ENCODE results near the gene TXNL4B.

The TXNL4B gene

GRCh38 chr16:72049110-72049509, 44.3 kb downstream of the TXNL4B start:
- H3K4me1 Mint-ChIP-seq (ENCODE audit: low read depth) = no peaks in the 10 kb centered on the region
- peaks cover 3% of the 10 kb centered on the region for H3K27me3 Mint-ChIP-seq (ENCODE audit: low read depth)
- H3K27ac Mint-ChIP-seq = no peak overlapping the region
- H3K36me3 Mint-ChIP-seq (ENCODE audit: low read depth) = no peaks in the 10 kb centered on the region
- H3K9me3 Mint-ChIP-seq = peaks cover 12% of the 10 kb centered on the region
- no peak overlapping the region for H3K4me3 Mint-ChIP-seq
- no peak for DNase-seq (ENCODE audit: low spot score)

GRCh38 chr16:72044825-72045359, 48.5 kb downstream of the TXNL4B start:
- Mint-ChIP-seq H3K36me3 (ENCODE audit: low read depth) (peaks cover 4% of the 10 kb centered on the region), H3K9me3 (peaks cover 9% of the 10 kb centered on the region), H3K27ac (no peak overlapping the region), H3K4me3 (no peak overlapping the region), H3K27me3 (ENCODE audit: low read depth) (peaks cover 3% of the 10 kb centered on the region), H3K4me1 (ENCODE audit: low read depth) (no peaks in the 10 kb centered on the region)
- DNase-seq (ENCODE audit: low spot score) = no peak

- Mint-ChIP-seq H3K36me3 (ENCODE audit: low read depth) (peaks cover 4% of the 10 kb centered on the region), H3K4me1 (ENCODE audit: low read depth) (no peaks in the 10 kb centered on the region), H3K27me3 (ENCODE audit: low read depth) (peaks cover 3% of the 10 kb centered on the region), H3K9me3 (peaks cover 6% of the 10 kb centered on the region), H3K27ac (no peak overlapping the region), H3K4me3 (no peak overlapping the region)
- no peak for DNase-seq (ENCODE audit: low spot score)
Observed at GRCh38 chr16:72044296-72044695, 49.1 kb downstream of the TXNL4B start.

GRCh38 chr16:72043539-72043938, 49.9 kb downstream of the TXNL4B start:
- DNase-seq (ENCODE audit: low spot score) = no peak
- H3K4me3 Mint-ChIP-seq = no peak overlapping the region
- peaks cover 4% of the 10 kb centered on the region for H3K36me3 Mint-ChIP-seq (ENCODE audit: low read depth)
- no peak overlapping the region for H3K27ac Mint-ChIP-seq
- H3K9me3 Mint-ChIP-seq = no peaks in the 10 kb centered on the region
- no peaks in the 10 kb centered on the region for H3K27me3 Mint-ChIP-seq (ENCODE audit: low read depth)
- H3K4me1 Mint-ChIP-seq (ENCODE audit: low read depth) = no peaks in the 10 kb centered on the region

GRCh38 chr16:72043058-72043457, 50.4 kb downstream of the TXNL4B start:
- DNase-seq (ENCODE audit: low spot score) = no peak
- peaks cover 4% of the 10 kb centered on the region for H3K36me3 Mint-ChIP-seq (ENCODE audit: low read depth)
- H3K9me3 Mint-ChIP-seq = no peaks in the 10 kb centered on the region
- no peak overlapping the region for H3K27ac Mint-ChIP-seq
- no peak overlapping the region for H3K4me3 Mint-ChIP-seq
- no peaks in the 10 kb centered on the region for H3K27me3 Mint-ChIP-seq (ENCODE audit: low read depth)
- H3K4me1 Mint-ChIP-seq (ENCODE audit: low read depth) = no peaks in the 10 kb centered on the region

- H3K4me1 Mint-ChIP-seq (ENCODE audit: low read depth) = no peaks in the 10 kb centered on the region
- H3K27ac Mint-ChIP-seq = no peak overlapping the region
- no peaks in the 10 kb centered on the region for H3K27me3 Mint-ChIP-seq (ENCODE audit: low read depth)
- DNase-seq (ENCODE audit: low spot score) = no peak
- no peaks in the 10 kb centered on the region for H3K9me3 Mint-ChIP-seq
- peaks cover 4% of the 10 kb centered on the region for H3K36me3 Mint-ChIP-seq (ENCODE audit: low read depth)
- no peak overlapping the region for H3K4me3 Mint-ChIP-seq
Observed at GRCh38 chr16:72042157-72042660, 51.2 kb downstream of the TXNL4B start.

- H3K9me3 Mint-ChIP-seq = no peaks in the 10 kb centered on the region
- H3K4me3 Mint-ChIP-seq = no peak overlapping the region
- no peaks in the 10 kb centered on the region for H3K27me3 Mint-ChIP-seq (ENCODE audit: low read depth)
- H3K36me3 Mint-ChIP-seq (ENCODE audit: low read depth) = no peaks in the 10 kb centered on the region
- H3K27ac Mint-ChIP-seq = no peak overlapping the region
- DNase-seq (ENCODE audit: low spot score) = no peak
- no peaks in the 10 kb centered on the region for H3K4me1 Mint-ChIP-seq (ENCODE audit: low read depth)
Observed at GRCh38 chr16:72036098-72036497, 57.3 kb downstream of the TXNL4B start.
